Keratinocyte (primary cell): ENCODE measurements around the gene SLC27A4. TPM values are rescaled to one million over a fixed set of nuclear protein-coding genes. Genes with fewer than 3 reads are reported as not detected.
"Not testable (repeated sequence)": the region's sequence is repeated elsewhere in the genome, so short reads cannot be mapped to it uniquely, and the experiment has no call there.

ENCODE experiments used
- DNase-seq: peaks from one replicate; pipeline ENCODE4 v3.0.0-alpha.2; 2011; ENCODE audit warnings: low read depth, missing footprints, low spot score
- FAIRE-seq: peaks from 2 replicates; lab custom pipeline; 2011; peaks lifted over from hg19 to GRCh38; lab: Jason Lieb, UNC
- H2AFZ ChIP-seq: 2 replicates; pipeline ENCODE4 v1.6.0; 2012; ENCODE audit warnings: low read length, control low read depth, inconsistent platforms; ENCODE audit not compliant: control insufficient read depth
- H3K27ac ChIP-seq: 2 replicates; pipeline ENCODE4 v1.5.1; 2011; ENCODE audit warnings: low read length; ENCODE audit not compliant: control insufficient read depth, insufficient read depth
- H3K27me3 ChIP-seq: 3 replicates; pipeline ENCODE4 v1.6.0; 2011; ENCODE audit warnings: low read length; ENCODE audit not compliant: control insufficient read depth, insufficient read depth; ENCODE audit errors: extremely low read depth
- H3K36me3 ChIP-seq, 2 experiments: 2 replicates in 1 of 2; 3 replicates in 1 of 2; pipeline ENCODE4 v1.5.1; 2011; ENCODE audit warnings: low read length in 2 of 2, mild to moderate bottlenecking in 1 of 2; ENCODE audit not compliant: control insufficient read depth in 2 of 2, insufficient read depth in 2 of 2; ENCODE audit errors: extremely low read depth in 1 of 2
- H3K4me1 ChIP-seq: 3 replicates; pipeline ENCODE4 v1.5.1; 2011; ENCODE audit warnings: low read length; ENCODE audit not compliant: control insufficient read depth, insufficient read depth; ENCODE audit errors: extremely low read depth
- H3K4me2 ChIP-seq: 3 replicates; pipeline ENCODE4 v1.6.0; 2011; ENCODE audit warnings: low read depth, low read length; ENCODE audit not compliant: control insufficient read depth, insufficient read depth; ENCODE audit errors: extremely low read depth
- H3K4me3 ChIP-seq, 3 experiments: fragments of 200-600 bp in 1 of 3; sonication (generic) in 1 of 3; 2 replicates in 2 of 3; 3 replicates in 1 of 3; pipeline ENCODE4 v1.5.1; 2011 to 2016; ENCODE audit warnings: low read length in 3 of 3, mild to moderate bottlenecking in 3 of 3, control low read depth in 2 of 3, inconsistent platforms in 1 of 3, low read depth in 1 of 3, mixed read lengths in 1 of 3, mixed run types in 1 of 3, moderate library complexity in 1 of 3; ENCODE audit not compliant: control insufficient read depth in 2 of 3, insufficient read depth in 2 of 3; ENCODE audit errors: extremely low read depth in 1 of 3
- H3K79me2 ChIP-seq: 2 replicates; pipeline ENCODE4 v1.6.0; 2012; ENCODE audit warnings: low read length; ENCODE audit not compliant: control insufficient read depth, insufficient read depth
- H3K9ac ChIP-seq: 3 replicates; pipeline ENCODE4 v1.6.0; 2011; ENCODE audit warnings: low read length; ENCODE audit not compliant: control insufficient read depth, insufficient read depth; ENCODE audit errors: extremely low read depth
- H3K9me1 ChIP-seq: 3 replicates; pipeline ENCODE4 v1.6.0; 2011; ENCODE audit warnings: low read length; ENCODE audit not compliant: control insufficient read depth, insufficient read depth; ENCODE audit errors: extremely low read depth
- H3K9me3 ChIP-seq: 2 replicates; pipeline ENCODE4 v1.5.1; 2012; ENCODE audit warnings: low read depth, low read length; ENCODE audit not compliant: control insufficient read depth
- H4K20me1 ChIP-seq: 3 replicates; pipeline ENCODE4 v1.6.0; 2011; ENCODE audit warnings: low read length; ENCODE audit not compliant: control insufficient read depth, insufficient read depth; ENCODE audit errors: extremely low read depth
- CTCF ChIP-seq, 3 experiments: IDR thresholded peaks in 1 of 3; conservative IDR thresholded peaks in 1 of 3; optimal IDR thresholded peaks in 1 of 3; 2 replicates in 2 of 3; 3 replicates in 1 of 3; pipeline versions ENCODE3 to v1.5.1; 2011; ENCODE audit warnings: low read length in 3 of 3, mild to moderate bottlenecking in 3 of 3, moderate library complexity in 2 of 3, control low read depth in 1 of 3, inconsistent platforms in 1 of 3; ENCODE audit not compliant: insufficient read depth in 2 of 3; ENCODE audit errors: extremely low read depth in 1 of 3
- EZH2 ChIP-seq: IDR thresholded peaks from one replicate; pipeline ENCODE4 v1.6.1; 2012; ENCODE audit warnings: inconsistent platforms, mild to moderate bottlenecking, low read length, moderate library complexity
- dilution Hi-C: fragments of 300-500 bp; cut with MboI; formaldehyde crosslinking; loops from one replicate; pipeline ENCODE4 v1.7.0; 2020; ENCODE audit warnings: low sequenced_read_pairs; ENCODE audit not compliant: extremely low pct_ligation_motif_present
- polyA plus RNA-seq, 5 experiments: library from polyadenylated mRNA; depleted of rRNA in 3 of 5; stranded (reverse) in 3 of 5; stranded (forward) in 1 of 5; unstranded in 1 of 5; fragments of >200 nt; gene quantifications; 1 replicate in 1 of 5; 2 replicates in 3 of 5; 3 replicates in 1 of 5; pipeline versions ENCODE4 v1.2.1 to v1.2.3, GENCODE V29; 2011 to 2012; ENCODE audit warnings: missing spikeins in 2 of 5, low read depth in 1 of 5, low replicate concordance in 1 of 5

Gene SLC27A4
- polyA plus RNA-seq, 1 donor (not counting 4 experiments of a cell fraction or from before 2014, with no cell fraction given), result 17.3 TPM

DNA sequence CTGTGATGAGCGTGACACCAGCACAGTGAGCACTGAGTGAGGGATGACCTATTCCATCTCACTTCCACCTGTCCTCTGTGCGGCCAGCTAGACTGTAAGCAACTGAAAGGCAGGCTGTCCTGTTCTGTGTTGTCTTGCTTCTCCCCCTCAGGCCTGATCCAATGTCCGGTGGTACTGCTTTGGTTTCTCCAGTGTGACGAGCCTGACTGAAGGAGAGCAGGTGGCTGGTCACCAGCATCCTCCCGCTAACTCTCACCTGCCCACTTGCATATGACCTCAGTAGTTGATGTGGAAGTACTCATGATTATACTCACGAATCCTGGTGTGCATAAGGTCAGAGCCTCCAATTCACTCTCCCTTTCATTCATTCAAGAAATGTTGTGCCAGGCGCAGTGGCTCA, 2.4 kb upstream of the SLC27A4 start:
- no peaks in the 10 kb centered on the region for H3K4me1 ChIP-seq

GRCh38 chr9:128338852-128339614, 1.3 kb upstream of the SLC27A4 start:
- H4K20me1 ChIP-seq, H3K4me2 ChIP-seq, dilution Hi-C loops, H3K9me3 ChIP-seq, H3K27me3 ChIP-seq, H3K27ac ChIP-seq, H3K4me3 ChIP-seq, H3K9ac ChIP-seq, H3K9me1 ChIP-seq, H3K4me1 ChIP-seq, FAIRE-seq, H2AFZ ChIP-seq, H3K79me2 ChIP-seq: not testable (repeated sequence)
- peaks cover 14% of the 10 kb centered on the region in 2 experiments for H3K36me3 ChIP-seq
- peak; percentile 25 for DNase-seq

More for the DNA sequence above, 2.4 kb upstream of the SLC27A4 start:
- Histone ChIP-seq H3K27ac (no peak overlapping the region), H3K27me3 (no peaks in the 10 kb centered on the region), H3K9me3 (no peaks in the 10 kb centered on the region), H4K20me1 (peaks cover 2% of the 10 kb centered on the region), H3K9ac (no peak overlapping the region), H3K36me3 (peaks cover 3 to 13% of the 10 kb centered on the region in 2 experiments), H2AFZ (no peak overlapping the region), H3K79me2 (peaks cover 6% of the 10 kb centered on the region), H3K4me2 (no peak overlapping the region), H3K9me1 (no peaks in the 10 kb centered on the region), H3K4me3 (no peak overlapping the region)
- FAIRE-seq (no peak), DNase-seq (no peak)
- no peak for TF ChIP-seq EZH2
- no peak for TF ChIP-seq CTCF (optimal IDR thresholded peaks at IDR 0.05 in 1 of 3, IDR thresholded peaks at IDR 0.05 in 1 of 3, conservative IDR thresholded peaks at IDR 0.05 in 1 of 3; ENCODE audit: extremely low read depth in 1 of 3, insufficient read depth in 2 of 3, low read length in 3 of 3)
- dilution Hi-C loops, result no loop called here
